ENCODE measurements around the gene THADA.

THADA gene

GRCh38 chr2:43248621-43249020, 347.2 kb downstream of the THADA start:
- no peak for DNase-seq (ENCODE audit: low read depth)

GRCh38 chr2:43246641-43247040, 349.2 kb downstream of the THADA start:
- DNase-seq (ENCODE audit: low read depth) = no peak

DNA sequence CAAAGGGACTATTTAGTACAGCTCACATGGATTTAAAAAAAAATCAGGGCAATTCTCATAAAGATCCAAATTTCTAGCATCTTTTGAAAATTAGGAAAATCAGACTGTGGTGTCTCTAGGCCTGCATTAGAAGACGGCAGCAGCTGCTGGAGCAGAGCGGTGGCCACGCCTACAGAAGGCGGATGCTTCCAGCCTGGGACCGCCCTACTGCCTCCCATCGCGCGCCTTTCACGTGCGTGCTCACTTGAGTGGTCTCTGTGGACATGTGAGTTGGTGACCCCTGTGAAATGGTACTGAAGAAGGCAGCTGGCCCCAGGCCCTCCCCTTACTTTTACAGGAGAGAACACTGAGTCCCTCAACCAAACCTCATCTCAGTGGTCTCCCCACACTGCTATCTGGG, 354.3 kb downstream of the THADA start:
- no peak for DNase-seq (ENCODE audit: low read depth)

- DNase-seq (ENCODE audit: low read depth) = no peak
Observed at GRCh38 chr2:43240766-43241150, 355.1 kb downstream of the THADA start.

GRCh38 chr2:43239981-43240765, 355.7 kb downstream of the THADA start:
- DNase-seq (ENCODE audit: low read depth) = no peak

GRCh38 chr2:43238813-43239212, 357.0 kb downstream of the THADA start:
- DNase-seq (ENCODE audit: low read depth) = no peak

DNA sequence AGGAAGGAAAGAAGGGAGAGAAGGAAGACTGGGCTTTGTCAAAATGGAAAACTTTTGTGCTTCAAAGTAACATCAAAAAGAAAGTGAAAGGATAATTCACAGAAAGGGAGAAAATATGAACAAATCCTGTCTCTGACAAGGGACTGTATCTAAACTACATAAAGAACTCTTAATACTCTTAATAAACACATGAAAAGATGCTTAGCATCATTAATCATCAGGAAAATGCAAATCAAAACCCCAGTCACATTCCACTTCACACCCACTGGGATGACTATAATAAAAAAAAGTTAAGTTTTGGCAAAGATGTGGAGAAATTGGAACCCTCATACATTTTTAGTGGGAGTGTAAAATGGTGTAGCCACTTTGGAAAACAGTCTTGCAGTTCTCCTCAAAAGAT, 357.7 kb downstream of the THADA start:
- DNase-seq (ENCODE audit: low read depth) = no peak

DNA sequence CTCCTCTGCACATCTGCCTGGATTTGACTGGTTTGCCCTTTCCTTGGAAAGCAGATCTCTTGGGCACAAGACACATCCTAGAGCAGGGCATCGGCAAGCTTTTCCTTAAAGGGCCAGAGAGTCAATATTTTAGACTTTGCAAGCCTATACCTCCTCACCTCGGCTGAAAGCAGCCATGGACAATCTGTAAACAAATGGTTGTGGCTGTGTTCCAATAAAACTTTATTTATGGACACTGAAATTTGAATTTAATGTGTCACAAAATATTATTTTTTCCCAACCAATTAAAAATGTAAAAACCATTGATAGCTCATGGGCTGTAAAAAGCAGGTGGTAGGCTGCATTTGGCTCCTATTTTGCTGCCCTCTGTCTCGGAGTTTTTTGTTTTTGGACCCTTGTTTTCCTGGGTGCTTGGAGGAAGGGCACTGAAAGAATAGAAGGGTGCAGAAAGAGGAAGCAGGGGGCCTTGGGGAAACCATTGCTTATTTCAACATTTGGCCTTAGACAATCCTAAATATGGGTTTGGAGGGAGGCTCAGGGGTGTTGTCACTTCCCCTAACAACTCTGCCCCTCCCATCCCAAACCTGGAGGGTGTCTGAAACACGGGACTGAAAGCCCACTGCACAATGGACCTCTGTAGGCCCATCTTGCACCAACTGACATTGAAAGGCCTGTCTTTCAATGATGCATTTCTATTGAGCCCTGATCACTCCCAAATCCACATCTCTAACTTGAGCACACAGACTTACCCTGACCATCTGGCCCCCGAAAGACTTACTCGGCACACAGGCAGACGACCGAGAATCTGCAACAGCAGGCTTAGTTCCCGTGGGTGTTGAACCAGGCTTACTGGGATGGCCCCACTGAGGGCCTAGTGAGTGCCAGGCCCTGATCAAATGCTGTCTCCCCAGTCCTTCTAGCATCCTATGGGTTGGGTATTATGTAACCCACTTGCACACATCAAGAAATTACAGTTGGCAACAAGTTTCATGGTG, 362.3 kb downstream of the THADA start:
- no peak for DNase-seq (ENCODE audit: low read depth)

DNA sequence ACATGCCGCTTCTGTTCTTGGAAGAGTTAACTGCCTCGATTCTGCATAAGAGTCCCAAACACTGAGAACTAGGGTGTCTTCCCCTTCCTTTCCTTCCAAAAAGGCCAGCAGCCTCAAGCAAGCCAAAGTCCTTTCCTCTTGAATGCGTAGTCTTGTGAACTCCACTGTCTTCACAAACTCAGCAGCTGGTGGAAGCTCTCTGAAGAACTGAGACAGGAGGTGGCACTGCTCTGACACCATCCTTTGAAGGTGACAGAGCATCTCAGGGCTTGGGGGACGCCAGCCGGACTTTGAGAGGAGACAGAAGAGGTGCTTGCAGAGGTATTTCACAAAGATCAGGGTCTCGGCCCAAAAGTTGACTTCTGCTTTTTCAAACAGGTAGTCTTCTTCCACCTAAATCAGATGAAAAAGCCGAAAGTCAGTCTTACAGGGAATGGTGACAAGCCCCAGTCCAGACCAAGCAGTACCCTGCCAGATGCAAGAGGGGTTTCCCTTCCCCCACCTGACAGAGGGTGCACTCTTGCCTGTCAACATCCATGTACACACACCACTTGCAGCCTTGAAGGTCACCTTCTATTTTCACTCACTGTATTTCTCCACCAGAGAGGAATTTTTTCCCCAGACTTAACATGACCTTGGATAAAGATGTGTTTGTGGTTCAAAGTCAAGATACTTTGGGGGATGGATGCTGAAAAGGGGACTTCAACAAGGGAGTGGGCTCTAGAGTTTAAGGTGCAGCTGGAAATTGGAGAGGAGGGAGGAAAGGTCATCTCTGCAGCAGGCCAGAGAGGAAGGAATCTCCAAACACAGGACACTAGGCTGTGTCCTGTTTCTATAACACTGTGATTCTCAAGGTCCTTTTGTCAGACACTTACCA, 364.6 kb downstream of the THADA start:
- DNase-seq (ENCODE audit: low read depth) = no peak

GRCh38 chr2:43230351-43230885, 365.4 kb downstream of the THADA start:
- no peak for DNase-seq (ENCODE audit: low read depth)

- DNase-seq (ENCODE audit: low read depth) = peak; percentile 25
Observed at GRCh38 chr2:43228756-43229659, 366.8 kb downstream of the THADA start.

- no peak for DNase-seq (ENCODE audit: low read depth)
Observed at GRCh38 chr2:43228321-43228751, 367.5 kb downstream of the THADA start.

- DNase-seq (ENCODE audit: low read depth) = no peak
Observed at GRCh38 chr2:43227830-43228281, 368.0 kb downstream of the THADA start.

GRCh38 chr2:43226955-43227829, 368.6 kb downstream of the THADA start:
- DNase-seq (ENCODE audit: low read depth) = peak; percentile 35

DNA sequence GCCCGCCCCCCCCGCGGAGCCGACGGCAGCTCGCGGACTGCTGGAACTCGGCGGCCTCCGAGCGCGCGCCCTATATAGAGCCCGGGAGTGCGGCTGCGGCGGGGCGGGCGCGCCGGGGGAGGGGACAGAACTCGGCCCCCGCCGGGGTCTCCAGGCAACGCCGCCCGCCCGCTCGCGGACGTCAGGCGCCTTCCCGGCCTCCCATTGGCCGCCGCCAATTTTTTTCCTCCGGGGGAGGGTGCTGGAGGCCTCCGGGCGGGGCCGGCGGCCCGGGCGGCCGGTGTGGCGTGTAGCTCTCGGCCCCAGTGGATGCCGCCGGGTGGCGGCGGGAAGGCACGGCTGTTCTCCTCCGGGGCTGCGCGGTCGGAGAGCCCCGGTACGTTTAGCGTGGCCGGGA, 369.3 kb downstream of the THADA start, which contains the start of gene ZFP36L2:
TSS of gene ZFP36L2 (minus strand) at position 49 of the 397 bp plus-strand sequence. CDS start 291 bp downstream, outside the sequence.
- DNase-seq (ENCODE audit: low read depth) = peak; percentile 92

GRCh38 chr2:43225788-43226557, 369.9 kb downstream of the THADA start:
- peak; percentile 46 for DNase-seq (ENCODE audit: low read depth)

DNA sequence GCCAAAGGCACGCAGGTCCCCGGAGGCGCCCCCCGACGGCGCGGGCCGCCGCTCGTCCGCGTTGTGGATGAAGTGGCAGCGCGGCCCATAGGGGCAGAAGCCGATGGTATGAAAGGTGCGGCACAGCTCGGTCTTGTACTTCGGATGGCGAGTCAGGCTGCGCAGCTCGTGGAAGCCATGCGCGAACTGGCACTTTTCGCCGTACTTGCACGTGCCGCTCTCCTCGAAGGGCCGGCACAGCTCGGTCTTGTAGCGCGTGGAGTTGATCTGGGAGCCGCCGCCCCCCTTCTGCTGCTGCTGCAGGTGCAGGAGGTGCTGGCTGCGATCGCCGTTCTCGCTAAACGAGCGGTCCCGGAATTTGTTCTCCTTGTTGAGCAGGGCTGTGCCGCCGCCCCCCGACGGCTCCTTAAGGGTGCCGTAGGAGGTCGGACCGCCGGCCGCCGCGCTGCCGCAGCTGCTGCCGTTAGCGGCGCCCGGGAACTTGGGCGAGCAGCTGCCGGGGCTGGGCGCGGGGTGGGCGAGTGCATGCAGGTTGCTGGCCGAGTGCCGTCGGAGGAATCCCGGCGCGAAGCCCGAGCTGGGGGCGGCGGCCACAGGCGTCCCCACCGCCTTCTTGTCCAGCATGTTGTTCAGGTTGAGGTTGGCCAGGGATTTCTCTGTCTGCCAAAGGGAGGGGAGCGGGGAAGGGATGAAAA, 370.6 kb downstream of the THADA start:
- DNase-seq (ENCODE audit: low read depth) = peak; percentile 26

DNA sequence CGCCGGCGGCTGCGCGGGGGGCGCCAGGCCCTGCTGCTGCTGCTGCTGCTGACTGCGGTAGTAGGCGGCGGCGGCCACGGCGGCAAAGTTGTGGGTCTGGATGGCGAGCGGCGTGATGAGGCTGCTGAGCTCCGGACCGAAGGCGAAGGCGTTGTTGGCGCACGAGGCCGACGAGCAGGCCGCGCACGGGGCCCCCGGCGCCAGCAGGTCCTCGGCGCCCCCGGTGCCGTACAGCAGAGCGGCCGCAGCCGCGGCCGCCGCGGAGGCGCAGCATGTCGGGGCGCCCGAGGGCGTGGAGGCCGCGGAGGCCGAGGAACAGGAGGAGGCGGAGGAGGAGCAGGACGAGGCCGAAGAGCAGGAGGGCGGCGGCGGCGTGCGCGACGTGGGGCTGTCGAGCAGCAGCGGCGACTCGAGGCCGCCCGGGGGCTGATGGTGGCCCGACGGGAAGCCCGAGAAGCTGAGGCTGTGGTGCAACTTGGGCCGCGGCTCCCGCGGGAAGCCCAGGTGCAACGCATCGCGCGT, 371.2 kb downstream of the THADA start:
- peak; percentile 18 for DNase-seq (ENCODE audit: low read depth)

Data from T-helper 22 cell (primary cell).